K562 (cell line): Measurements from ENCODE around the gene TMEM135. TPM values are rescaled to one million over a fixed set of nuclear protein-coding genes. Genes with fewer than 3 reads are reported as not detected.

Source experiments
- ARHGAP35 ChIP-seq: fragments of 450-650 bp; IDR thresholded peaks from 2 replicates; pipeline ENCODE4 v1.6.1; 2018; ENCODE audit not compliant: partially characterized antibody
- CBX8 ChIP-seq: fragments of 200-600 bp; sonication (generic); IDR thresholded peaks from 2 replicates; pipeline ENCODE4 v1.6.1; 2012; ENCODE audit warnings: borderline replicate concordance, mixed run types, low read depth, mild to moderate bottlenecking, moderate library complexity, mixed read lengths, low read length, control low read depth, inconsistent platforms; ENCODE audit not compliant: poor library complexity, severe bottlenecking; ENCODE audit errors: extremely low read depth
- CTBP1 ChIP-seq: fragments of 450-650 bp; IDR thresholded peaks from 2 replicates; pipeline ENCODE4 v1.6.1; 2016; ENCODE audit warnings: borderline replicate concordance
- FOXJ3 ChIP-seq: sonication (generic); formaldehyde crosslinking; IDR thresholded peaks from 2 replicates; pipeline ENCODE4 v1.4.0; 2020; ENCODE audit warnings: mild to moderate bottlenecking, missing genetic modification reagents
- MYC ChIP-seq, 2 experiments: fragments of 250-450 bp in 1 of 2; sonication (Bioruptor Pico) in 1 of 2; IDR thresholded peaks; 2 replicates each; pipeline versions ENCODE4 v1.5.1 to v1.6.1; 2012 to 2021; ENCODE audit warnings: low read depth in 2 of 2, borderline replicate concordance in 1 of 2, improper control_type of control experiment in 1 of 2, low read length in 1 of 2, mild to moderate bottlenecking in 1 of 2, moderate library complexity in 1 of 2
- NEUROD1 ChIP-seq: fragments of 150-350 bp; IDR thresholded peaks from 2 replicates; pipeline ENCODE4 v1.6.1; 2014; ENCODE audit warnings: borderline replicate concordance, low read length, low read depth; ENCODE audit not compliant: partially characterized antibody
- REST ChIP-seq, 2 experiments: fragments of 450-650 bp; formaldehyde crosslinking in 1 of 2; IDR thresholded peaks; 2 replicates each; pipeline versions ENCODE4 v1.4.0 to v1.6.1; 2014 to 2020; ENCODE audit warnings: mild to moderate bottlenecking in 2 of 2, borderline replicate concordance in 1 of 2, low read depth in 1 of 2
- SAFB ChIP-seq: fragments of 200-400 bp; formaldehyde crosslinking; IDR thresholded peaks from 2 replicates; pipeline ENCODE4 v1.6.1; 2017; ENCODE audit warnings: low read depth, low read length, borderline replicate concordance
- SMC3 ChIP-seq: conservative IDR thresholded peaks from 2 replicates; pipeline ENCODE4 v1.6.1; 2011; ENCODE audit warnings: low read depth, low read length, improper control_type of control experiment; ENCODE audit not compliant: insufficient read depth
- TCF15 ChIP-seq: fragments of 250-450 bp; sonication (Bioruptor Pico); IDR thresholded peaks from 2 replicates; pipeline ENCODE4 v1.8.0; 2022; ENCODE audit warnings: moderate library complexity, mild to moderate bottlenecking, inconsistent platforms
- U2AF1 ChIP-seq: fragments of 200-400 bp; formaldehyde crosslinking; optimal IDR thresholded peaks from 2 replicates; pipeline ENCODE3; 2017; ENCODE audit warnings: mild to moderate bottlenecking, low read depth, low read length, moderate library complexity
- ZMIZ1 ChIP-seq, 2 experiments: fragments of 150-350 bp in 1 of 2; IDR thresholded peaks; 2 replicates each; pipeline ENCODE4 v1.6.1; 2012 to 2016; ENCODE audit warnings: low read depth in 2 of 2, low read length in 2 of 2, mild to moderate bottlenecking in 1 of 2, moderate library complexity in 1 of 2
- polyA plus RNA-seq, 8 experiments: library from polyadenylated mRNA; depleted of rRNA in 4 of 8; stranded (reverse) in 5 of 8; unstranded in 3 of 8; fragments of >200 nt; fragmentation: Nextera tagmentation in 2 of 8; fragmentation: Illumina TruSeq in 1 of 8; extraction: Ambion mirVana in 2 of 8; extraction: Trizol in 1 of 8; gene quantifications; 2 replicates each; pipeline versions ENCODE4 v1.2.1 to v1.2.3, GENCODE V29; 2011 to 2014; ENCODE audit warnings: inconsistent platforms in 1 of 8, missing spikeins in 1 of 8
- total RNA-seq, 7 experiments: library from RNA; depleted of rRNA in 6 of 7; stranded (reverse); fragments of >200 nt in 6 of 7; fragmentation: Illumina TruSeq in 2 of 7; extraction: Trizol in 2 of 7; gene quantifications; 2 replicates each; pipeline versions ENCODE4 v1.2.1 to v1.2.3, GENCODE V29; 2011 to 2021; ENCODE audit warnings: low replicate concordance in 1 of 7

The TMEM135 gene
- total and polyA plus RNA-seq, 9 of the 15 experiments (the other 6 are each of a cell fraction or from before 2014, with no cell fraction given), result 17.3 to 53.6 (median 24.9) TPM

- TF ChIP-seq REST (IDR thresholded peaks at IDR 0.05; ENCODE audit: borderline replicate concordance), result peak; percentile 76
- TF ChIP-seq REST (CRISPR knock-in tag; IDR thresholded peaks at IDR 0.05; ENCODE audit: low read depth), result no peak
- TF ChIP-seq ZMIZ1 (IDR thresholded peaks at IDR 0.05; ENCODE audit: low read depth in 2 of 2, low read length in 2 of 2), result 0 out of 4 replicates have a peak, but pooled peaks of 1 of the 2 experiments have one; percentile 23
- TF ChIP-seq MYC (IDR thresholded peaks at IDR 0.05; ENCODE audit: low read depth, low read length), result no peak
- no peak for TF ChIP-seq MYC (CRISPR knock-in tag; IDR thresholded peaks at IDR 0.05; ENCODE audit: borderline replicate concordance, low read depth)
- no peak for TF ChIP-seq TCF15
- TF ChIP-seq SMC3, result peak; percentile 92
- TF ChIP-seq SAFB, result no peak
- no peak for TF ChIP-seq NEUROD1
- no peak for TF ChIP-seq CBX8
- TF ChIP-seq ARHGAP35, result no peak
- no peak for TF ChIP-seq FOXJ3 (CRISPR knock-in tag)
- TF ChIP-seq CTBP1, result peak; percentile 27; the same call in 1 of the 2 replicates
- TF ChIP-seq U2AF1, result no peak
These were observed 315.3 kb downstream of the TMEM135 start (continued) for GRCh38 chr11:87352759-87353707.
